GM19467 (cell line): Measurements from ENCODE around the gene BEST1.
"Not testable (repeated sequence)": the region's sequence is repeated elsewhere in the genome, so short reads cannot be mapped to it uniquely, and the experiment has no call there.

Experiments
- ATAC-seq: cut with Tn5 transposase; IDR thresholded peaks from one replicate; pipeline ENCODE4 v1.9.1; 2021; ENCODE audit warnings: mild to moderate bottlenecking, moderate library complexity; ENCODE audit not compliant: unreplicated experiment

The BEST1 gene

GRCh38 chr11:61963016-61963281, 12.8 kb downstream of the BEST1 start:
- ATAC-seq: no peak

DNA sequence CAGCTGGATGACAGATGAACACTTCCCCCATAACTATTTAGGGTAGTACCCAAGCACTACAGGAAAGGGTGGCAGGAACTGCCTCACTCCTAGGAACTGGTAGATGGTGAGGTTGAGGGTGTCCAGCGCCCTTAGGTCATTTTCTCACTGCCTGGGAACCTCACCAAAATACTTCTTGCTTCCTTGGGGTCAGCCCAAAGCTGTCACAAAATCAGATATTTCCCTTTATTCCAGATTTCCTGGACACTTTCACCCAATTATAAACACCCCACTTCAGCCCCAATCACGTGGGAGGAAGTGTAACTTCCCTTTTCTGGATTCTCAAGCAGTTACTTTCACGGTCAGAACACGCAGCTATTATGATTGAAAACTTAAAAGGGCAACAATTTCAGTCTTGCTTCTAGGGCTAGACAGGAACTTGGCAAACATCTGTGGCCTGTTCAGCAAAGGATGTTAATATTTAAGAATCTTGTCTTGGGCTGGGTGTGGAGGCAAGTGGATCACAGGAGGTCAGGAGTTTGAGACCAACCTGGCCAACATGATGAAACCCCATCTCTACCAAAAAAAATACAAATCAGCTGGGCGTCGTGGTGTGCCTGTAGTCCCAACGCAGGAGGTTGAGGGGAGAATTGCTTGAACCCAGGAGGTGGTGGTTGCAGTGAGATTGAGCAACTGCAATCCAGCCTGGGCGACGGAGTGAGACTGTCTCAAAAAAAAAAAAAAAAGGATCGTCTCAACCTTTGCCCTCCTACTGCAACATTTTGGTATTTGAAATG, 13.3 kb downstream of the BEST1 start:
- no peak for ATAC-seq

GRCh38 chr11:61964058-61964665, 14.0 kb downstream of the BEST1 start:
- ATAC-seq: no peak

- ATAC-seq: not testable (repeated sequence)
These were observed 14.6 kb downstream of the BEST1 start for GRCh38 chr11:61964666-61965271.

- ATAC-seq: no peak
These were observed 16.6 kb downstream of the BEST1 start for GRCh38 chr11:61966734-61967115.

DNA sequence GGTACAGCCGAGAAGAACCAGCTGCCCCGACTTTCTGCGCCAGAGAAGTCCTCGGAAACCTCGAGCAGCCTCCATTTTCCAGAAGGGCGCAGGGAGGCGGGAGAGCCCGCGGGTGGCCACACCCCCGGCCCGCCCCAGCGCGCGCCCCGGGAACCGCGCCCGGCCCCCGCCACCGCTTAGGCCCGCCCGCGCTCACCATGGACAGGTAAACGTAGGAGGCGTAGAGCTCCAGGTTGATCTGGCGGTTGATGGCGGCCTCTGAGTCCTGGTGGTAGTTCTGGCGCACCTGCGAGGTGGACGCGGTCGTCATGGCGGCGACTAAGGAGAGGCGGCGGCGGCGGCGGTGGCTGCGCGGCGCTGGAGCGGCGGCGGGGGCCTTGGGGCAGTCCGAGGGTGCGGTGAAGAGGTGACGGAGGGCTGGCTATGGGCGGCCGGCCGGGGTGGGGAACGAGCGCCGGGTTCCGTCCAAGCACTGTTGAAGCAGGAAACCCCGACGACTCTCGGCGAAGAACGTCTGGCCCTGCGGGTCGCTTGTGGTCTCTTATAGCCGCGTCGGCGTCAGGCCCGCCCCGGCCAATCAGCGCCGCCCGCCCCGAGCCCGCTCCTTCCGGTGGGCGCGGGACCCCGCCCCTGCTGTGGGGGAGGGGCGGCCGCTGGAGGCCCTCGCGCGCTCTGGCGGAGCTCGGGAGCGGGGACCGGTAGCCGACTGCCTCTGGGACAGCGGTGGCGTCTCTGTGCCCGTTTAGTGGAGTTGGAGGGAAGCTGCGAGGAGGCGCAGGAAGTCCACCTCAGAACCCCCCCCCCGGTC, 17.2 kb downstream of the BEST1 start, which contains the start of gene FTH1:
Gene FTH1 (minus strand): TSS at position 519 of the 808 bp plus-strand sequence. CDS start 209 bp downstream, at position 310.
- ATAC-seq: peak; percentile 45

- ATAC-seq: no peak
These were observed 18.0 kb downstream of the BEST1 start for GRCh38 chr11:61967924-61968757.

DNA sequence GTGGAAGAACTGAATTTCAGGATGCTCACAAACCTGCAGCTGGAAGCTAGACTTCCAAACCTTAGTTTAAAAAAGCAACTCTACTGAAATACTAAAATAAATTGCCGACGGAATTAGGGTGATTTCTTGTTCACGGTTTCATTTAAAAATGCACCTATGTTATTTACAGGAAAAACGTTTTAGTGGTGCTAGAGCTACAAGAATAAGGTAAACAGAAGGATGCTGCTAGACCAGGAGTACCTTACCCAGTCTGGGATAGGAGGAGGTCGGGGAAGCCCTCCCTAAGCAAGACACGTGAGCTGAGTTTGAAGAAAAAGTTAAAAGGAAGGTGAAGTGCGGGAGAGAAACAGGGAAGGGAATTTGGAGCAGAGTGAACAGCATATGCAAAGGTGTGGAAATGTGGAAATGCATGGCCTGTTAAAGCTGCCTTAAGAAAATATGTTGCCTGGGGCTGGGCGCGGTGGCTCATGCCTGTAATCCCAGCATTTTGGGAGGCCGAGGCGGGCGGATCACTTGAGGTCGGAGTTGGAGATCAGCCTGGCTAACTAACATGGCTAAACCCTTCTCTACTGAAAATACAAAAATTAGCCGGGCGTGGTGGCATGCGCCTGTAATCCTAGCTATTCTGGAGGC, 18.7 kb downstream of the BEST1 start:
- no peak for ATAC-seq

DNA sequence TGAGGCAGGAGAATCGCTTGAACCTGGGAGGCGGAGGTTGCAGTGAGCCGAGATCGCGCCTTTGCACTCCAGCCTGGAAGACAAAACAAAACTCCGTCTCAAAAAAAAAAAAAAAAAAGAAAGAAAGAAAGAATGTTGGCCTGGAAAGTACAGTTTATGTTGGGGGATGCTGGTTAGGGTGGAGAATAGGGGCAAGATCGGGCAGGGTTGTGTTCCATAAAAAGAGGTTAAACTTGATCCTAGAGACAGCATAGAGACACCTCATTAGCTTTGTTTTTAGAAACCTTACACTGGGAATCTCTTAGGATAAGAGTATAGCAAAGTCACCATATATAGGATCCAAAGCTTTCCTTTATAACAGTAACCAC, 19.2 kb downstream of the BEST1 start:
- ATAC-seq: no peak

DNA sequence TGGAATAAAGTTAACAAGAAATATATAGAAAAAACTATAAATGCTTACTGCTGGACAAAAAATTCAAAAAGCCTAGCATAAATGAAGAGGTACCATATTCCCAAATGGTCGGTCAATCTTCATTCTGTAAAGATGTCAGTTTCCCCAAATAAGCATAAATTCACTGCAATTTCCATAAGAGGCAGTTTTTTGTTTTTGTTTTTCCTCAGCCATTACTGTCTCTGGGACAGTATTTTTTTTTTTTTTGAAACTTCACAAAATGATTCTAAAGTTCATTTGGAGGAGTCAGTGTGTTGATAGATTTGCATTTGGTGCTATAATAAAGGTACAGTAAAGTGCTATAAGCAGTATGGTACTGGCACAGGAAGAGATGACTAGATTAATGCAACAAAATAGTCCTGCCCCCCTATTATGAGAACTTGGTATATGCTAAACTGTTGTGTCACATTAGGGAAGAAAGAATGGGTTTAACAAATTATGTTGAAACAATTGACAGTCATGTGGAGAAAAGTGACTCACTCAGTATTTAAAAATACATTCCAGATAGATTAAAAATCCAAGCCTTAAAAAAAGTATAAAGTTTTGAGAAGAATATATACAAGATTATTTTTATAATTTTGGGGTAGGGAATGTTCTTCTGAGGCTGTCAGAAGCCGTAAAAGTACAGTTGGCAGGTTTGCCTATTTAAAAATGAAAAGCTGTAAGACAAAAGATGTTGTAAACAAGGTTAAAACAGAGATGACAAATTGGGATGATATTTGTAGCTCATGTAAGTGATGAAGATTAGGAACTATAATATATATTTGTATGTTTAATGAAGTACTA, 19.9 kb downstream of the BEST1 start:
- ATAC-seq: no peak

DNA sequence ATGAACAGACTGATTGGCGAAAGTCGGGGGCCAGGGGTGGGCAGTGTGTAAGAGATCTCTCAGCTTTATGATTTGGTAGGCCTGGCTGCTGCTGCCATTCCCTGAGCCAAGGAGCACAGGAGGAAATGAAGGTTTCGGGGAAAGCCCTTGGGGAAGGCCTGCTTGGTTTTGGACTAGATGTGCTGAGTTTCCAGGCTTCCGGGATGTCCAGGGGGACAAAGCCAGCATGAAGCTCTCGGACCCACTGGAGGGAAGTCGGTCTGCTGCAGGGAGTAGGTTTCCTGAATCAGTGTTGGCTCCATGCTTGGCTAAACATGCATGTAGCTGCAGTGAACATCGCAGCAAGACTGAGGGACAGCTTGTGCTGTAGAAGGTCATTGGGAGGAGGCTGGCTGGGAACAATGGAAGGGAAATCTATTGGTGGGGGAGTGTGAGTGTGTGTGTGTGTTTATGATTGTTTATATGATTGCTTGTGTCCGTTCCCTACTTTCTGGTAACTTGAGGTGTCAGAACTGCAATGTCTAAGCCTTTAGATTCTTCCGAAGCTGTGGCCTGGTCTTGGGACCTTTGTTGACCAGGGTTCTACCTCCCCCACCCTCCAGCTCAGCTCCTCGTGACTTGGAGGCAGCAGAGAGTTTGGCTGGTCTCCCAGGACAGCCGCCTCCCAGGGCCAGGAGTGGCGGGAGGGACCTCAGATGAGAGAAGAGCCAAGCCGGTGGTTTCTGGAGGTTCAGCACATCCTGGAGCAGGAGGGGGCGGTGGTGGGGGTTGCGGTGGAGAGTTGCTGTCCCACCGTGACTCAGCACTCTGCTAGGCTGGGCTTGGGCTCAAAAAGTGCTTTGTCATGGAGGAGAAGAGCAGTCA, 21.3 kb downstream of the BEST1 start:
- ATAC-seq: no peak

- ATAC-seq: no peak
These were observed 22.0 kb downstream of the BEST1 start for GRCh38 chr11:61972112-61972671.

GRCh38 chr11:61972672-61973475, 22.7 kb downstream of the BEST1 start:
- no peak for ATAC-seq

GRCh38 chr11:61973476-61974162, 23.5 kb downstream of the BEST1 start:
- no peak for ATAC-seq

- no peak for ATAC-seq
These were observed 24.8 kb downstream of the BEST1 start for GRCh38 chr11:61974766-61975631.
